ENCODE data around the gene EEF2KMT. TPM values are rescaled to one million over a fixed set of nuclear protein-coding genes. Genes with fewer than 3 reads are reported as not detected.
"Not testable (repeated sequence)": the region's sequence is repeated elsewhere in the genome, so short reads cannot be mapped to it uniquely, and the experiment has no call there.

Gene EEF2KMT
- total and polyA plus RNA-seq, 5 donors, result 4.4 to 6.9 (median 4.8) TPM

DNA sequence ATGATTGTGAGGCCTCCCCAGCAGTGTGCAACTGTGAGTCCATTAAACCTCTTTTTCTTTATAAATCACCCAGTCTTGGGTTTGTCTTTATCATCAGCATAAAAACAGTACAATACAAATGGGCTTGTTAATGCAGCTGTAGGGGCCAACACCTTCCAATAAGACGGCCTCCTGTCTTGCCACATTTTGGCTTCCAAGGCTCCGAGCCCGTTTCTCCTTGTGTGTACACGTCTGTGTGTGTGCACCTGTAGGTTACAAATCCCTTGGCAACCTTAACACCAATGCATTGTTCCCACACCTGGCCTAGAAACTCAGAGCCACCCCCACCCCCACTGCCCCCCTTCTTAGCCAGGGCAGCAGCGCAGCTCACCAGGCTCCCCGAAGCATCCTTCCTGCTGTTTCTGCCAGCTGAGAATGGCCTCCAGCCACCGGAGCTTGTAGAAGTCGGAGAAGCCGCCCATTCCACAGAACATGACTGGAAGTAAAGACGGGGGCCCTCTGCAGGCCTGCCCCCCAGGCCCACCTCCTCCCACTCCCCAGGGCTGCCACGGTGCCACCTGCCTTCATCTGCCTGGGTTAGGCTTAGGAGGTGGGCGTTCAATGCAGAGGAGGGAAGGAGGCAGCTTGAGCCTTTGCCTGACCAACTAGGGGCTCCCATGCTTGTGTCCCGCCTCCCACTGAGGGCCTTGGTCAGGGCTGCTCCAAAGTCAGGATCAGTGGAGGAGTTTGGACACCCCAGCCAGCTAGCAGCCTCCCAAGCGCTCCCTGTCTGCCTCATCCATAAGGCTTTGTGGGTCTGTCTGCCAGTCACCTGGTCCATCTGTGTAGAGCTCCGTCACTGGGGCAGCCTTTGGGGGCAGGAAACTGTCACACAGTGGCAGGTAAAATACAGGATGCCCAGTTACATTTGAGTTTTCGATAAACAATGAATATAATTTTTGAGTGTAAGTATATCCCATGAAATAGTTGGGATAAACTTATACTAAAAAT, 42.4 kb downstream of the EEF2KMT start:
- Histone ChIP-seq H3K27me3 (ENCODE audit: control insufficient read depth, insufficient read depth) (no peaks in the 10 kb centered on the region), H3K4me1 (ENCODE audit: control insufficient read depth, insufficient read depth, low read length) (no peaks in the 10 kb centered on the region), H3K27ac (ENCODE audit: low read length) (no peak overlapping the region), H3K9me3 (ENCODE audit: control insufficient read depth, low read length) (no peaks in the 10 kb centered on the region), H3K4me3 (ENCODE audit: low read length) (no peak overlapping the region)
- WGBS, result 88% methylated on average over 16 of the region's 16 CpGs
- intact Hi-C loops (cut with DNase I), result no loop called here
- DNase-seq, result no peak
- ATAC-seq, result no peak

DNA sequence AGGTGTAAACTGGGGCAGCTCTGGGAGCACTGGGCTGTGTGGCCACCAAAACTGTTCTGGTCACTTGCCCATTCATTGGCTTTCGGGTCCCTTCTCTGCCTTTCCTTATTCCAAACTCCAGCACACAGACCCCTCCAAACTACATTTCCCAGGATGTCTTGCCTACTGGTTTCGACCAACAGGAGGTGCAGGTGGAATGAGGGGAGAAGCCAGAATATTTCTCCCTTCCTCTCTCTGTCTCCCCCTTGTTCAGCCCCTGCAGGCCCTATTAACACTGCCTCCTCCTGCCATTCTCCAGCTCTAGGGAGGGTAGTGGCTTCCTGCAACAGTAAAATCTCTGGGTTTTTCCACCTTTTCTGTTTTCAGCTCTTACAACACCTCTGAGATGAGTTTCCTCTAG, 50.7 kb downstream of the EEF2KMT start:
- intact Hi-C loops (cut with DNase I), result no loop called here
- WGBS, result 79% methylated on average over 2 of the region's 2 CpGs
- ATAC-seq (no peak), DNase-seq (no peak)
- Histone ChIP-seq H3K27me3 (ENCODE audit: control insufficient read depth, insufficient read depth) (no peaks in the 10 kb centered on the region), H3K27ac (ENCODE audit: low read length) (no peak overlapping the region), H3K9me3 (ENCODE audit: control insufficient read depth, low read length) (no peaks in the 10 kb centered on the region), H3K4me3 (ENCODE audit: low read length) (no peak overlapping the region), H3K4me1 (ENCODE audit: control insufficient read depth, insufficient read depth, low read length) (no peaks in the 10 kb centered on the region)

DNA sequence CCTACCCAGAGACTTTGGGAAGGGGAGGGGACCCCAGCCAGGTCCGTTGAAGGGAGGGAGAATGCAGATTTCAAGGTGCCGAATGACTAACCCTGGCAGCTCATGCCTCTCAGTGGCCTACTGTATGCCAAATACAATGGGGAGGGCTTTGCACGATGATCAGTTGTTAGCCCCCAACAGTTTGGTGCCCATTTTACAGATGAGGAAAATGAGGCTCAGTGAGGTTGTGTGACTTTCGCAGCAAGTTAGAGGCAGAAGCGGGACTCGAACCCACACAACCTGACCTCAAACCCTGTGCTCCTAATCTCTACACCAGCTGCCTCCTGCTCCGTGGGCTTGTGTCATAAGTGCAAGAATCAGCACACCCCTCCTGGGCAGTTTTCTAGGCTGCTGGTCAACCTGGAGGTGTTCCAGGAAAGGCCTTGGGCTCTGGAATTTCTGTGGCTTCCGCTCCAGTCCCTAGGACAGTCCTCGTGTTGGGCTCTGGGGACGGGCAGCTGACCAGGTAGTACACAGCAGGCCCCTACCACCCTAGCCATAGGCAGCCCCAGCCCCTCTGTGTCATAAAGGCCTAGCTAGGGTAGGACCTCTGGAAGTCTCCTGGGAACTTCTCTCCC, 52.0 kb downstream of the EEF2KMT start:
- Histone ChIP-seq H3K27me3 (ENCODE audit: control insufficient read depth, insufficient read depth) (no peaks in the 10 kb centered on the region), H3K4me1 (ENCODE audit: control insufficient read depth, insufficient read depth, low read length) (no peaks in the 10 kb centered on the region), H3K27ac (ENCODE audit: low read length) (no peak overlapping the region), H3K4me3 (ENCODE audit: low read length) (no peak overlapping the region), H3K9me3 (ENCODE audit: control insufficient read depth, low read length) (no peaks in the 10 kb centered on the region)
- 88% methylated on average over 10 of the region's 10 CpGs for WGBS
- intact Hi-C loops (cut with DNase I), result no loop called here
- DNase-seq, result peak in 1 of 3 donors; percentile 26
- no peak for ATAC-seq

DNA sequence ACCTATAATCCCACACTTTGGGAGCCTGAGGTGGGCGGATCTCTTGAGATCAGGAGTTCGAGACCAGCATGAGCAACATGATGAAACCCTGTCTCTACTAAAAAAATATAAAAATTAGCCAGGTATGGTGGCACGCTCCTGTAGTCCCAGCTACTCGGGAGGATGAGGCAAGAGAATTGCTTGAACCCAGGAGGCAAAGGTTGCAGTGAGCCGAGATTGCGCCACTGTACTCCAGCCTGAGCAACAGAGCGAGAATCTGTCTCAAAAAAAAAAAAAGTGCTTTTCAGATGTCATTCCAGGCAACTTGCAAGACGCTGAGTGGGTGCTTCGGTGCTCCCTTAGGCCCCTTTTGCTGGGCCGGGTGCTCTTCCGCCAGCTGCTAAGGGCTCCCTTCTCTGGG, 53.0 kb downstream of the EEF2KMT start:
- ATAC-seq; H3K4me3 ChIP-seq (ENCODE audit: low read length); H3K9me3 ChIP-seq (ENCODE audit: control insufficient read depth, low read length); H3K4me1 ChIP-seq (ENCODE audit: control insufficient read depth, insufficient read depth, low read length); intact Hi-C loops (cut with DNase I); DNase-seq; H3K27ac ChIP-seq (ENCODE audit: low read length); H3K27me3 ChIP-seq (ENCODE audit: control insufficient read depth, insufficient read depth): not testable (repeated sequence)
- WGBS, result 93% methylated on average over 11 of the region's 11 CpGs

DNA sequence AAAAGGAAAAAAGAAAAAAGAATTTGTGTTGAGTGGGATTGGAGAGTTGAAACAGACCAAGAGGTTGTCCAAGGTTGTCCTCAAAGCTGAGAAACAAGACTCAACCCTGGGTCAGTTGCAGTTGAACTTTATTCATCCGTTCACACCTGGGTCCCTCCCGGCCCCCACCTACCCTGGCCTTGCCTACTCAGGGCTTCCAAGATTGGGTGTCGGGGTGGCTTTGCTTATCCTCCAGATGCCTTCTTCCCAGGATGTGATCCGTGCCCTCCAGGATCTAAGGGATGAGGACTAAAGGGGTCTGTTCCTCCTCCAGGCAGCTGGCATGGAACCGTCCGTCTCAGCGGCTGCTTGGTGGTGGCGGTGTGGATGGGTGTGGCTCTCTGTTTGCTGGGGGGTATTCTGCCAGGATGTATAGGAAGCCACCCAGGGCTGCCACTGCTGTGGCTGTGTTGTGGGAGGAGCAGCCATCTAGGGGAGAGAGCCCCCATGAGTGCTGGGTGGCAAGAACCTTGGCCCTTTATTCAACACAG, 53.5 kb downstream of the EEF2KMT start:
- Histone ChIP-seq H3K4me3 (ENCODE audit: low read length) (no peak overlapping the region), H3K9me3 (ENCODE audit: control insufficient read depth, low read length) (no peaks in the 10 kb centered on the region), H3K27me3 (ENCODE audit: control insufficient read depth, insufficient read depth) (no peaks in the 10 kb centered on the region), H3K4me1 (ENCODE audit: control insufficient read depth, insufficient read depth, low read length) (no peaks in the 10 kb centered on the region), H3K27ac (ENCODE audit: low read length) (no peak overlapping the region)
- no peak for ATAC-seq
- intact Hi-C loops (cut with DNase I), result no loop called here
- peak in 1 of 3 donors; percentile 28 for DNase-seq
- 93% methylated on average over 8 of the region's 8 CpGs for WGBS

DNA sequence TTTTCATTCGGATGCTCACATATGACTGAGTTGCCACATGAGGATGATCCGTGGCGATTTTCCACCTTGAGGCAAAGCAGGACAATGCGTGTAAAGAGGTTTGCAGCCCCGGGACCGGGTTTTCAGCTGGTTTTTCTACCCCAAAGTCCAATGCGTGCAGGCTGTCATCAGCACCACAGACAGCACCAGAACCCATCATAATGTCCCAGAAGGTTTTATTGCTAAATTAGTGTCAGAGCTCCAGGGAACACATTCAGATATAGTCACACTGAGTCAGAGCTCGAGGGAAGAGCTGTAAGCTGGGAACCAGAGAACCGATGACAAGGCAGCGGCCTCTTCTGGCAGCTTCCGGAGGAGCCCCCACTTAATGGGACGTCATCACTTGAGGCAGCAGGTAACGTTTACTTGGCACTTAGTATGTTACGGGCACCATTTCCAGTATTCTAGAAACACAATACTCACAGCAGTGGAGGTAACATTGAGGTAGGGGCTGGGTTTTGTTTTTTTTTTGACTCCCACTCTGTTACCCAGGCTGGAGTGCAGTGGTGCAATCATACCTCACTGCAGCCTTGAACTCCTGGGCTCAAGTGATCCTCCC, 54.9 kb downstream of the EEF2KMT start:
- H3K4me1 ChIP-seq (ENCODE audit: control insufficient read depth, insufficient read depth, low read length), result no peaks in the 10 kb centered on the region
- H3K9me3 ChIP-seq (ENCODE audit: control insufficient read depth, low read length), result no peaks in the 10 kb centered on the region
- H3K27me3 ChIP-seq (ENCODE audit: control insufficient read depth, insufficient read depth), result no peaks in the 10 kb centered on the region
- DNase-seq (peak in 1 of 3 donors; percentile 16), ATAC-seq (no peak)
- WGBS, result 71% methylated on average over 14 of the region's 14 CpGs
- intact Hi-C loops (cut with DNase I), result no loop called here
- no peak overlapping the region for H3K4me3 ChIP-seq (ENCODE audit: low read length)
- H3K27ac ChIP-seq (ENCODE audit: low read length), result no peak overlapping the region

DNA sequence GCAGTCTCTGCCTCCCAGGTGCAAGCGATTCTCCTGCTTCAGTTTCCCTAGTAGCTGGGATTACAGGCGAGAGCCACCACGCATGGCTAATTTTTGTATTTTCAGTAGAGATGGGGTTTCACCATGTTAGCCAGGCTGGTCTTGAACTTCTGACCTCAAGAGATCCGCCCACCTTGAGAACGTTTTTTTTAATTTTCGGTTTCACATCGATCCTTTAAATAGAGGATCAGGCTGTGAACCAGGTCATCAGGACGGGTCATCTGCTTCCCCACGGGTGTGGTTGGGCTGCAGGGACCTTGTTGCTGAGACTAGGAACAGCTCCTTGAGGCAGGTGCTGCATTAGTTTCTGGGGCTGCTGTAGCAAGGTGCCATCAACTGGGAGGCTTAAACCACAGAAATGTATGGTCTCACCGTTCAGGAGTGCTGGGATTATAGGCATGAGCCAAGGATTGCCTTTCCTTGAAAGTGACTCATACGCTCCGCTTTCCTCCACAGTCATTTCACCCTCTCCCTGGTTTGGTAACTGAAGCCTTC, 55.9 kb downstream of the EEF2KMT start:
- WGBS, result 76% methylated on average over 12 of the region's 12 CpGs
- no peak for ATAC-seq

DNA sequence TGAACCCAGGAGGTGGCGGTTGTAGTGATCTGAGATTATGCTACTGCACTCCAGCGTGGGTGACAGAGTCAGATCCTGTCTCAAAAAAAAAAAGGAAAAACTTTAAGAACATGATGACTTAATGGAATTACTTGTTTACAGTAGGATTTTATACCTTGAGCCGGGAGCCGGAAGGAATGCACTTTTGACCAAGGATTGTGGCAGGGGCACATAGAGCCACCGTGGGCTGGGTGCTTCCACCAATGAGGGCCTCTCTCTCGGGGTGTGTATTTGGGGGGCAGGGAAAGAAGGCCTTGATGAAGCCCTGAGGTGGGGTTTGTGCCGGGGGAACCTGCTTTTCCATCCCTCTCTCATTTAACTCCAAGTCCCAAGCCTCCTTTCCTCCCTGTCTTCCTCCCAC, 57.1 kb downstream of the EEF2KMT start:
- no peaks in the 10 kb centered on the region for H3K9me3 ChIP-seq (ENCODE audit: control insufficient read depth, low read length)
- ATAC-seq (no peak), DNase-seq (no peak)
- H3K4me1 ChIP-seq (ENCODE audit: control insufficient read depth, insufficient read depth, low read length), result no peaks in the 10 kb centered on the region
- H3K27ac ChIP-seq (ENCODE audit: low read length), result no peak overlapping the region
- 78% methylated on average over 7 of the region's 7 CpGs for WGBS
- H3K4me3 ChIP-seq (ENCODE audit: low read length), result no peak overlapping the region
- no peaks in the 10 kb centered on the region for H3K27me3 ChIP-seq (ENCODE audit: control insufficient read depth, insufficient read depth)
- intact Hi-C loops (cut with DNase I), result no loop called here

More for the DNA sequence above, 55.9 kb downstream of the EEF2KMT start:
- intact Hi-C loops (cut with DNase I), result no loop called here
- no peak overlapping the region for H3K4me3 ChIP-seq (ENCODE audit: low read length)
- H3K27me3 ChIP-seq (ENCODE audit: control insufficient read depth, insufficient read depth), result no peaks in the 10 kb centered on the region
- no peaks in the 10 kb centered on the region for H3K4me1 ChIP-seq (ENCODE audit: control insufficient read depth, insufficient read depth, low read length)
- no peak overlapping the region for H3K27ac ChIP-seq (ENCODE audit: low read length)
- DNase-seq, result peak in 1 of 3 donors; percentile 9
- no peaks in the 10 kb centered on the region for H3K9me3 ChIP-seq (ENCODE audit: control insufficient read depth, low read length)

DNA sequence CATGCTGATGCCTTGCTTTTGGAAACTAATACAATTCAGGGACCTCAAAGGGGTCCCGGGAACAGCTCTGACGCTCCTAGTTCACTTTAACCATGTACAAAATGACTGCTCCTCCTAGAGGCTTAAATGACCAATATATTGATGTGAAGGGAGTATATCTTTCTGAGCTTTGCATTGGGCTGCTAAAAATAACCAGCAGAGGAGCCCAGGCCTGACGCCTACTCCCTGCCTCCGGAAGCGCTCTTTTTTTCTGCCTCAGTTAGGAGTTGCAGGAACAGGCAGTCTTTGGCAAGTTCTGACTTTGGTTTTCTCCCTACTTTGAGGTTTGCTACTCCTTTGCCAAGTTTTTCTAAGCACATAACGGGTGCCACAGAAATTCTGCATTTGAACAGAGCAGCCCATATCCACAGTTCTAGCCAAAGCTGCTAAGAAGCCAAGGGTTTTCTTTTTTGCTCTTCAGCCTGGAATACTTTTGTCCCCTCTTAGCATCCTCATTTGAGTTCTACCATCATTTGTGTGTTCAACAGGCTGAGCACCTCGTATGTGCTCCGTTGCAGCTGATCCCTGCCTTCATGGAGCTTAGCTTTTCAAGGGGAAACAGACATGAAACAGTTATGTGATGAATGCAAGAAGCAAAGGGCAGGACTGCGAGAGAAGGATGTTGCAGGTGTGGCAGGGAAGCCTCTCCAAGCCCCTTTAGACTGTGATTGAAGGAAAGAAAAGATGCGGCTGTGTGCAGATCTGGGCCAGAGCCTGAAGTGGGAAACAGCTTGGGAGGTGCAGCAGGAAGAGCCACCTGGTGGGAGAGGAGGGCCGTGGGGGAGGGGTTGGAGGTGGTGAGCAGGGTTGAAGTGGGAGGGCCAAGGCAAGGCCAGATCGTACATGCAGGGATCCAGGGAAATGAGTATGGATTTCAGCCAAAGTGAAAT, 61.1 kb downstream of the EEF2KMT start:
- WGBS, result 40% methylated on average over 12 of the region's 12 CpGs
- no peak for ATAC-seq
- intact Hi-C loops (cut with DNase I), result no loop called here
- Histone ChIP-seq H3K4me3 (ENCODE audit: low read length) (no peak overlapping the region), H3K27ac (ENCODE audit: low read length) (no peak overlapping the region), H3K27me3 (ENCODE audit: control insufficient read depth, insufficient read depth) (no peaks in the 10 kb centered on the region), H3K9me3 (ENCODE audit: control insufficient read depth, low read length) (no peaks in the 10 kb centered on the region), H3K4me1 (ENCODE audit: control insufficient read depth, insufficient read depth, low read length) (peaks cover 2% of the 10 kb centered on the region)
- no peak for DNase-seq

DNA sequence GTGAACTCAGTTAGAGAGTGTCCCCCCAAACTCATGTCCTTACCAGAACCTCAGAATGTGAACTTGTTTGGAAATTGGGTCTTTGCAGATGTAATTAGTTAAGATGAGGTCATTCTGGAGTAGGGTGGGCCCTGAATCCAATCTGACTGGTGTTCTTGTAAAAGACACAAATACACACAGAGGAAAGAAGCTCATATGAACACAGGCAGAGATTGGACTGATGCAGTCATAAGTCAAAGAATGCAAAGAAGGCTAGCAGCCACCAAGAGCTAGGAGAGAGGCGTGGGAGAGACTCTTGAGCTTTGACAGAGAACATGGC, 61.7 kb downstream of the EEF2KMT start:
- DNase-seq (no peak), ATAC-seq (no peak)
- Histone ChIP-seq H3K4me3 (ENCODE audit: low read length) (no peak overlapping the region), H3K9me3 (ENCODE audit: control insufficient read depth, low read length) (no peaks in the 10 kb centered on the region), H3K4me1 (ENCODE audit: control insufficient read depth, insufficient read depth, low read length) (peaks cover 2% of the 10 kb centered on the region), H3K27me3 (ENCODE audit: control insufficient read depth, insufficient read depth) (no peaks in the 10 kb centered on the region), H3K27ac (ENCODE audit: low read length) (no peak overlapping the region)
- intact Hi-C loops (cut with DNase I), result no loop called here
- WGBS, result 74% methylated on average over 1 of the region's 1 CpG

Data from right cardiac atrium (tissue), 5 donors.